Esophagus squamous epithelium (tissue), 4 donors: Measurements from ENCODE around the gene TBC1D22B.

ENCODE experiments used
- CTCF ChIP-seq, 6 experiments: fragments of 450-650 bp in 4 of 6; fragments of 200-600 bp in 2 of 6; sonication (generic) in 2 of 6; IDR thresholded peaks; one replicate each; pipeline ENCODE4 v1.5.1; 2016 to 2019; ENCODE audit warnings: antibody characterized with exemption in 6 of 6, mild to moderate bottlenecking in 4 of 6, moderate library complexity in 4 of 6
- POLR2A ChIP-seq, 4 donors: fragments of 450-650 bp; IDR thresholded peaks; one replicate each; pipeline ENCODE4 v1.6.1; 2017; ENCODE audit warnings: antibody characterized with exemption in 4 of 4, mild to moderate bottlenecking in 4 of 4, moderate library complexity in 3 of 4

- no peak for TF ChIP-seq CTCF (IDR thresholded peaks at IDR 0.05)
- TF ChIP-seq POLR2A (IDR thresholded peaks at IDR 0.05) = no peak
Observed at GRCh38 chr6:37359039-37359438, 101.5 kb downstream of the TBC1D22B start.
